Astrocyte of the spinal cord (primary cell): Measurements from ENCODE around the gene NANOGP8.
"Not testable (repeated sequence)": the region's sequence is repeated elsewhere in the genome, so short reads cannot be mapped to it uniquely, and the experiment has no call there.

Source experiments
- DNase-seq: peaks from one replicate; pipeline ENCODE4 v3.0.0; 2011; ENCODE audit warnings: low read depth, low spot score
- H3K4me3 ChIP-seq: 2 replicates; pipeline ENCODE4 v1.5.1; 2011; ENCODE audit warnings: low read depth, mild to moderate bottlenecking, low read length, moderate library complexity
- in situ Hi-C: cut with HindIII; loops from 2 replicates; pipeline ENCODE4 v1.10.0; 2017; ENCODE audit warnings: low sequenced_read_pairs
- TF ChIP-seq, protein P1 (sequence below): IDR thresholded peaks from 2 replicates; pipeline ENCODE4 v1.5.1; 2012; ENCODE audit warnings: low read depth, mild to moderate bottlenecking, low read length, inconsistent platforms

NANOGP8 gene, protein sequence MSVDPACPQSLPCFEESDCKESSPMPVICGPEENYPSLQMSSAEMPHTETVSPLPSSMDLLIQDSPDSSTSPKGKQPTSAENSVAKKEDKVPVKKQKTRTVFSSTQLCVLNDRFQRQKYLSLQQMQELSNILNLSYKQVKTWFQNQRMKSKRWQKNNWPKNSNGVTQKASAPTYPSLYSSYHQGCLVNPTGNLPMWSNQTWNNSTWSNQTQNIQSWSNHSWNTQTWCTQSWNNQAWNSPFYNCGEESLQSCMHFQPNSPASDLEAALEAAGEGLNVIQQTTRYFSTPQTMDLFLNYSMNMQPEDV

DNA sequence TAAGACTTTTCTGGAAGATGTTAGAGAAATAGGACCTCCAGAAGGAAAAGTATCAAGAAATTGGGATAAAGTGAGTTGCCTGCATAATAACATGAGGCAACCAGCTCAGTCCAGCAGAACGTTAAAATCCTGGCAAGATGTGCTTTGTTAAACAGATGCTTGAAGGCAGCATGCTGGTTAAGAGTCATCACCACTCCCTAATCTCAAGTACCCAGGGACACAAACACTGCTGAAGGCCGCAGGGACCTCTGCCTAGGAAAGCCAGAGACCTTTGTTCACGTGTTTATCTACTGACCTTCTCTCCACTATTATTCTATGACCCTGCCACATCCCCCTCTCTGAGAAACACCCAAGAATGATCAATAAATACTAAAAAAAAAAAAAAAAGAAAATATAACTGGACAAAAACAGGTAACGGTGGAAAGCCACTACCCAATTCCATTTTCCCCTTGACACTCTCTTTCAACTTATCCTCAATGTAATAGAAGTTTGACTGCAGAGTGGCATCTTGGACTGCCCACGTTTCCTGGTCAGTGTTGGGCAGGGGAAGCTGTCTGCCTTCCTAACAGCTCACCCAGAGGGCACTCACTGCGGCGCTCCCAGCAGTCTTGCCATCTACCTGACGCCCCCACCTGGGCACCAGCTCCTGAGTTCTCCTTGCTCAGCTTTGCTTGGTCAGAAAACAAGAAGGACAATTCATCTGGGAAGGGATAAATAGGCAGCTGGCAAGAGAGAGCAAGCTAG is at the start of gene NANOGP8:
NANOGP8 (minus strand) TSS at position 120 of the 744 bp plus-strand sequence. CDS start 185 bp downstream, outside the sequence.
- H3K4me3 ChIP-seq, DNase-seq, in situ Hi-C loops: not testable (repeated sequence)

DNA sequence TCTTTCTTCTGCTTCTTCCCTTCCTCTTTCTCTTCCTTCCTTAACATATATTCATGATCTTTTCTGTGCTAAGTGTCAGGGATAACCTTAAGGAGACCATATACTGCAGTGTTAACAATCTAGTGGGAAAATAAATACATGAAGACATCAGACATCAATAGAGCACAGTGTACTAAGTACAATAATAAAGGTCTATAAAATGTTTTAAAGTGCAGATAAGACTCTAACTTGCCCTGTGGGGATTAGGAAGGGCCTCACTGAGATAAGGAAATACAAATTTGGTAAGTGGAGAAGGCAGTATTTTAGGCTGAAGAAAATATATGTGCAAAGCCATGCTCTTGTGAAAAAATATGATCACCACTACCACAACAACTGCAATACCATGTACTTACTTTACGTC is 49.2 kb upstream of the NANOGP8 start:
- H3K4me3 ChIP-seq: no peak overlapping the region
- no peak for DNase-seq
- in situ Hi-C loops: no loop called here
- TF ChIP-seq, protein P1, sequence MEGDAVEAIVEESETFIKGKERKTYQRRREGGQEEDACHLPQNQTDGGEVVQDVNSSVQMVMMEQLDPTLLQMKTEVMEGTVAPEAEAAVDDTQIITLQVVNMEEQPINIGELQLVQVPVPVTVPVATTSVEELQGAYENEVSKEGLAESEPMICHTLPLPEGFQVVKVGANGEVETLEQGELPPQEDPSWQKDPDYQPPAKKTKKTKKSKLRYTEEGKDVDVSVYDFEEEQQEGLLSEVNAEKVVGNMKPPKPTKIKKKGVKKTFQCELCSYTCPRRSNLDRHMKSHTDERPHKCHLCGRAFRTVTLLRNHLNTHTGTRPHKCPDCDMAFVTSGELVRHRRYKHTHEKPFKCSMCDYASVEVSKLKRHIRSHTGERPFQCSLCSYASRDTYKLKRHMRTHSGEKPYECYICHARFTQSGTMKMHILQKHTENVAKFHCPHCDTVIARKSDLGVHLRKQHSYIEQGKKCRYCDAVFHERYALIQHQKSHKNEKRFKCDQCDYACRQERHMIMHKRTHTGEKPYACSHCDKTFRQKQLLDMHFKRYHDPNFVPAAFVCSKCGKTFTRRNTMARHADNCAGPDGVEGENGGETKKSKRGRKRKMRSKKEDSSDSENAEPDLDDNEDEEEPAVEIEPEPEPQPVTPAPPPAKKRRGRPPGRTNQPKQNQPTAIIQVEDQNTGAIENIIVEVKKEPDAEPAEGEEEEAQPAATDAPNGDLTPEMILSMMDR: no peak

DNA sequence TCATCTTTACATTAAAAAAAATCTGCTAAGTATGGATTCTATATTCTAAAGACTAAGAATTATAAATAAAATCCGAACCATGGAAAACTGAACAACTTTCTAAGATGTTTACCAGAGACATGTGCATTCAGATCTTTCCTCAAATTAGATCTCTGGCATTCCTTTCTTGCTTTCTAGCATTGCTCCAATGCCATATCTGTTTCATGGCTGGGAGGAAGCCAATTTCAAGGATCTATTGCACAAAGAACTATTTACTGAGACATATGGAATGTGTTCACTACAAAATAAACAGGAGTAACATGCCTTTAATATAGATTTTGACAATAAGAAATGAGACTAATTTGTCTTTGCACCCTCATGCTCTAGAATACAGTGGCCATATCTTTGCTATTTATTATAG is 45.1 kb upstream of the NANOGP8 start:
- TF ChIP-seq, protein P1: no peak
- no peak overlapping the region for H3K4me3 ChIP-seq
- no peak for DNase-seq
- in situ Hi-C loops: no loop called here

DNA sequence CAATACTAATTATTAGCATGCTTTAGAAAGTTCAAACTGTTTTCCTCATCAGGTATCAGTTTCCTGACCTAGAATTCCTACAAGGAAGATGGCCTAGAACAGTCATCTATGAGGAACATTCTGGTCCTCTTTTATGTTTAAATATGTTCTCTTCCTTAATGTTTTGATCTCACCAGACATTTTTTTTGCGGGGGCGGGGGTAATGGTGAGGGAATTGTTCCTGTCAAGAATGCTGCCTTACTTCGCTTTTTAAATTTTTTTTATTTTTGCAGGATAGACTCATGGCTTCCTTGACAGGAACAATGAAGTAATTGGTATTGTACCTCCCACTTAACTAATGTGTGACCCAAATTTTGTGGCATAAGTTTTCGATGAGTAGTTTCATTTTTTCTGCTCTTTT is 44.3 kb upstream of the NANOGP8 start:
- DNase-seq: no peak
- TF ChIP-seq, protein P1: no peak
- in situ Hi-C loops: no loop called here
- H3K4me3 ChIP-seq: no peak overlapping the region

DNA sequence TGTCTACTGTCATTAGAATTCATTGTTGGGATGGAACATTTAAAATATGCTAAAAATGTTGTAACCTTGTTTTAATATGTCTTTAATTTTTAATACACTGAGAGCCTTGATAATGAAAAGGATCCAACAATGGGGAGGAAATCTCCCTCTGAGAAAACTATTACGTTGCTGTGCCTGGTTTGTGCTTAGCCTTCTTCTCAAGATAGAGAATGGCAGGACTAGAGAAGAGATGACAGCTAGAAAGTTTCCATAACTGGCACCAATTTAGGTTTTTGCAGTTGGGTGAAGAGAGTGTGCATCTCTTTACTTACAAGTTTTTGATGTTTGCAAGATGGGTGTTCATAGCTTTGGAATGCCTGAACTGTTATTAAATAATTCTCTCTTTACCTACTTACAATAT is 42.6 kb upstream of the NANOGP8 start:
- in situ Hi-C loops: no loop called here
- no peak overlapping the region for H3K4me3 ChIP-seq
- DNase-seq: no peak
- TF ChIP-seq, protein P1: no peak

DNA sequence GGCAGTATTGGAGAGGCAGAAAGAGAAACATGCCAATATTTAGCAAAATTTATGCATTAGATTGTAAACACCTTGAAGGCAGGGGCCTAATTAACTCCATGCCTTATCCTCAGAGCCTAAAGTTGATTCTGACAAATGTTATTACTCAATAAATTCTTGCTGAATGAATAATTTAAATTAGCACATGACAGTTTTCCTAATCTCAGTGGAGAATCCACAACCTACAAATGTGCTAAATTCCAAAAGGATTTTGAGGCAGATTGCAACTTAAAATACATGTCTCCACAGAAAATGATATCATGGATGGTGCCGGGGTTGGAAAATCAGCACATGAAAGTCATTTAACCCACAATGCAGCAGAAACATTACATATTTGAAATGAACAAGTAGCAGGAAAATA is 41.1 kb upstream of the NANOGP8 start:
- no peak for DNase-seq
- TF ChIP-seq, protein P1: no peak
- in situ Hi-C loops: no loop called here
- no peak overlapping the region for H3K4me3 ChIP-seq

DNA sequence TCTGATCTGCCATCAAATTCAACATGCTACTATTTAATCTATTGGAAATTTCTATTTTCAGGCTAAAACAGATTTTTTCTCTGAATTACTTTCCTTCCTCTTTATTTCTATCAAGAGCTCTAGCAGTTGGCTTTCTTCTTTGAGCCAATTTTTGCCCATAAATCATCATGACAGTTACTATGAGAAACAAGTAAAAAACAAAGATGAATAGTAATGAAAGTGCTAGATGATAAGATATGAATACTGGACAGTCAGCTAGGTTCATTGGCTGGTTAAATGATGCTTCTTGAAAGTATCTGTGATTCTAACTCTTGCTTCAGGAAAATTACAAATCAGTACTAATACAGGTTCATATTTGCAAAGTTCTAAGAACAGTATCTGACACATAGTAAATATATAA is 38.6 kb upstream of the NANOGP8 start:
- TF ChIP-seq, protein P1: no peak
- no peak for DNase-seq
- no peak overlapping the region for H3K4me3 ChIP-seq
- in situ Hi-C loops: no loop called here
